K562 (cell line): ENCODE data around the gene TMCC2. TPM values are rescaled to one million over a fixed set of nuclear protein-coding genes. Genes with fewer than 3 reads are reported as not detected.

Source experiments
- ARID4B ChIP-seq: sonication (generic); formaldehyde crosslinking; IDR thresholded peaks from 2 replicates; pipeline ENCODE4 v1.8.0; 2022; ENCODE audit warnings: mild to moderate bottlenecking, missing genetic modification reagents
- CBFA2T3 ChIP-seq: fragments of 450-650 bp; IDR thresholded peaks from 2 replicates; pipeline ENCODE4 v1.6.1; 2017
- CBX3 ChIP-seq, 2 experiments: IDR thresholded peaks; 1 replicate in 1 of 2; 2 replicates in 1 of 2; pipeline ENCODE4 v1.6.1; 2012; ENCODE audit warnings: inconsistent platforms in 2 of 2, low read length in 2 of 2, borderline replicate concordance in 1 of 2, control low read depth in 1 of 2
- CHD4 ChIP-seq: fragments of 200-600 bp; sonication (generic); IDR thresholded peaks from 3 replicates; pipeline ENCODE4 v1.6.1; 2012; ENCODE audit warnings: low read depth, mild to moderate bottlenecking, mixed read lengths, low read length, inconsistent platforms; ENCODE audit not compliant: insufficient read depth, insufficient replicate concordance, poor library complexity, severe bottlenecking
- CREM ChIP-seq: IDR thresholded peaks from 2 replicates; pipeline ENCODE4 v1.6.1; 2014; ENCODE audit warnings: antibody characterized with exemption, low read depth
- ESRRB ChIP-seq: fragments of 250-450 bp; sonication (Bioruptor Pico); IDR thresholded peaks from 2 replicates; pipeline ENCODE4 v1.5.0; 2020; ENCODE audit warnings: mild to moderate bottlenecking, moderate library complexity, borderline replicate concordance
- HDAC8 ChIP-seq: fragments of 450-650 bp; IDR thresholded peaks from 2 replicates; pipeline ENCODE4 v1.6.1; 2016; ENCODE audit warnings: mild to moderate bottlenecking, missing genetic modification characterization, moderate library complexity, missing compliant biosample characterization
- MBD1 ChIP-seq: fragments of 250-450 bp; sonication (Bioruptor Pico); IDR thresholded peaks from 2 replicates; pipeline ENCODE4 v1.8.0; 2022; ENCODE audit warnings: inconsistent platforms
- MEIS2 ChIP-seq: fragments of 450-650 bp; IDR thresholded peaks from 2 replicates; pipeline ENCODE4 v1.6.1; 2014; ENCODE audit warnings: mild to moderate bottlenecking; ENCODE audit not compliant: partially characterized antibody
- PHF8 ChIP-seq: fragments of 200-600 bp; sonication (generic); IDR thresholded peaks from 2 replicates; pipeline ENCODE4 v1.6.1; 2012; ENCODE audit warnings: mixed run types, mild to moderate bottlenecking, inconsistent platforms, low read length, moderate library complexity, borderline replicate concordance
- SP2 ChIP-seq: IDR thresholded peaks from 2 replicates; pipeline ENCODE4 v1.6.1; 2011; ENCODE audit warnings: mild to moderate bottlenecking, low read depth, low read length, moderate library complexity; ENCODE audit not compliant: poor library complexity, severe bottlenecking; ENCODE audit errors: extremely low read depth
- SRSF7 ChIP-seq: fragments of 200-400 bp; formaldehyde crosslinking; optimal IDR thresholded peaks from 2 replicates; pipeline ENCODE3; 2017; ENCODE audit warnings: mild to moderate bottlenecking, low read depth, low read length
- VEZF1 ChIP-seq: fragments of 200-800 bp; sonication (Bioruptor generic); IDR thresholded peaks from 2 replicates; pipeline ENCODE4 v1.6.1; 2017; ENCODE audit warnings: missing genetic modification characterization, missing compliant biosample characterization
- ZNF143 ChIP-seq: sonication (generic); formaldehyde crosslinking; IDR thresholded peaks from 2 replicates; pipeline ENCODE4 v1.9.0; 2022; ENCODE audit warnings: mild to moderate bottlenecking, missing genetic modification reagents
- ZNF212 ChIP-seq: fragments of 450-650 bp; formaldehyde crosslinking; IDR thresholded peaks from 2 replicates; pipeline ENCODE4 v1.4.0; 2020; ENCODE audit warnings: mild to moderate bottlenecking
- ZNF449 ChIP-seq: fragments of 250-450 bp; sonication (Bioruptor Pico); IDR thresholded peaks from 2 replicates; pipeline ENCODE4 v1.8.0; 2022; ENCODE audit warnings: moderate library complexity, mild to moderate bottlenecking, inconsistent platforms
- polyA plus RNA-seq, 8 experiments: library from polyadenylated mRNA; depleted of rRNA in 4 of 8; stranded (reverse) in 5 of 8; unstranded in 3 of 8; fragments of >200 nt; fragmentation: Nextera tagmentation in 2 of 8; fragmentation: Illumina TruSeq in 1 of 8; extraction: Ambion mirVana in 2 of 8; extraction: Trizol in 1 of 8; gene quantifications; 2 replicates each; pipeline versions ENCODE4 v1.2.1 to v1.2.3, GENCODE V29; 2011 to 2014; ENCODE audit warnings: inconsistent platforms in 1 of 8, missing spikeins in 1 of 8
- total RNA-seq, 7 experiments: library from RNA; depleted of rRNA in 6 of 7; stranded (reverse); fragments of >200 nt in 6 of 7; fragmentation: Illumina TruSeq in 2 of 7; extraction: Trizol in 2 of 7; gene quantifications; 2 replicates each; pipeline versions ENCODE4 v1.2.1 to v1.2.3, GENCODE V29; 2011 to 2021; ENCODE audit warnings: low replicate concordance in 1 of 7

The TMCC2 gene
- total and polyA plus RNA-seq, 9 of the 15 experiments (the other 6 are each of a cell fraction or from before 2014, with no cell fraction given), result 0.06 to 1.8 (median 0.98) TPM

- no peak for TF ChIP-seq MBD1 (CRISPR knock-in tag)
- no peak for TF ChIP-seq SRSF7
- no peak for TF ChIP-seq SP2
- TF ChIP-seq CBX3 (IDR thresholded peaks at IDR 0.05; ENCODE audit: borderline replicate concordance in 1 of 2, low read length in 2 of 2), result no peak
- TF ChIP-seq ESRRB, result no peak
- no peak for TF ChIP-seq ZNF143 (CRISPR knock-in tag)
- TF ChIP-seq VEZF1 (CRISPR knock-in tag), result peak; percentile 31; the same call in 1 of the 2 replicates
- TF ChIP-seq CBFA2T3, result peak; percentile 69
- TF ChIP-seq ZNF212 (CRISPR knock-in tag), result no peak
- TF ChIP-seq ARID4B (CRISPR knock-in tag), result no peak
- TF ChIP-seq ZNF449 (CRISPR knock-in tag), result no peak
- TF ChIP-seq CHD4, result peak; percentile 69
- TF ChIP-seq CREM, result no peak
- no peak for TF ChIP-seq MEIS2
- no peak for TF ChIP-seq PHF8
- TF ChIP-seq HDAC8 (tag), result no peak
Observed at GRCh38 chr1:205263580-205264190, 35.9 kb downstream of the TMCC2 start (continued).
